HEK293 (cell line): ENCODE data around the gene QRICH1.

Experiments
- CTCF ChIA-PET: fragments of 350-600 bp; formaldehyde crosslinking; extraction: SDS; loops from one replicate; lab custom pipeline; 2021; ENCODE audit warnings: antibody characterized with exemption; lab: Yijun Ruan, JAX
- POLR2A ChIA-PET: fragments of 300-600 bp; formaldehyde crosslinking; extraction: SDS; loops from one replicate; lab custom pipeline; 2020; ENCODE audit warnings: antibody characterized with exemption, inconsistent platforms; lab: Yijun Ruan, JAX
- H3K27ac ChIP-seq: fragments of 200-500 bp; sonication (Bioruptor generic); 2 replicates; pipeline ENCODE4 v1.5.1; 2014; ENCODE audit warnings: low read depth, low read length, control low read depth, inconsistent platforms; ENCODE audit errors: extremely low read depth
- H3K36me3 ChIP-seq, 2 experiments: fragments of 200-500 bp in 1 of 2; sonication (Bioruptor generic) in 1 of 2; 1 replicate in 1 of 2; 2 replicates in 1 of 2; pipeline ENCODE4 v1.5.1; 2014 to 2017; ENCODE audit warnings: inconsistent platforms in 2 of 2, low read length in 2 of 2; ENCODE audit not compliant: control insufficient read depth in 2 of 2, insufficient read depth in 1 of 2
- H3K4me1 ChIP-seq: fragments of 200-500 bp; sonication (Bioruptor generic); 2 replicates; pipeline ENCODE4 v1.5.1; 2014; ENCODE audit warnings: mild to moderate bottlenecking, low read length, inconsistent platforms; ENCODE audit not compliant: control insufficient read depth, insufficient read depth
- H3K4me3 ChIP-seq: 2 replicates; pipeline ENCODE4 v1.5.1; 2011; ENCODE audit warnings: low read depth, mild to moderate bottlenecking, control low read depth, low read length, moderate library complexity
- H3K9me3 ChIP-seq: fragments of 200-500 bp; sonication (Bioruptor generic); 2 replicates; pipeline ENCODE4 v1.5.1; 2014; ENCODE audit warnings: low read depth, low read length, inconsistent platforms; ENCODE audit not compliant: control insufficient read depth, insufficient read depth
- ATF2 ChIP-seq: fragments of 450-650 bp; formaldehyde crosslinking; IDR thresholded peaks from 2 replicates; pipeline ENCODE4 v1.5.1; 2016; ENCODE audit warnings: missing biosample characterization, missing genetic modification characterization, low read depth
- GLIS2 ChIP-seq: fragments of 450-650 bp; formaldehyde crosslinking; IDR thresholded peaks from 2 replicates; pipeline ENCODE4 v1.5.1; 2016; ENCODE audit warnings: missing biosample characterization, missing genetic modification characterization
- TRIM28 ChIP-seq: IDR thresholded peaks from 2 replicates; pipeline ENCODE4 v1.6.1; 2011; ENCODE audit warnings: low read length, control low read depth, borderline replicate concordance
- ZBTB17 ChIP-seq: fragments of 450-650 bp; formaldehyde crosslinking; IDR thresholded peaks from 2 replicates; pipeline ENCODE4 v1.5.1; 2016; ENCODE audit warnings: missing biosample characterization, missing genetic modification characterization
- ZNF26 ChIP-seq: fragments of 450-650 bp; formaldehyde crosslinking; IDR thresholded peaks from 2 replicates; pipeline ENCODE4 v1.5.1; 2016; ENCODE audit warnings: missing biosample characterization, missing genetic modification characterization
- ZNF280C ChIP-seq: fragments of 450-650 bp; formaldehyde crosslinking; IDR thresholded peaks from 2 replicates; pipeline ENCODE4 v1.5.1; 2016; ENCODE audit warnings: missing biosample characterization, missing genetic modification characterization
- ZNF518A ChIP-seq: fragments of 450-650 bp; formaldehyde crosslinking; conservative IDR thresholded peaks from 2 replicates; pipeline ENCODE4 v1.5.1; 2016; ENCODE audit warnings: low read depth, missing biosample characterization, missing genetic modification characterization
- ZNF629 ChIP-seq: fragments of 450-650 bp; formaldehyde crosslinking; IDR thresholded peaks from 2 replicates; pipeline ENCODE4 v1.5.1; 2017; ENCODE audit warnings: missing biosample characterization, missing genetic modification characterization
- ZNF645 ChIP-seq: fragments of 450-650 bp; formaldehyde crosslinking; IDR thresholded peaks from 2 replicates; pipeline ENCODE4; 2016; ENCODE audit warnings: missing biosample characterization, missing genetic modification characterization
- ZNF830 ChIP-seq: fragments of 450-650 bp; IDR thresholded peaks from 2 replicates; pipeline ENCODE4 v1.5.0; 2018; ENCODE audit warnings: missing biosample characterization, missing genetic modification characterization, low read depth, mild to moderate bottlenecking, moderate library complexity

The QRICH1 gene

GRCh38 chr3:48993834-48994233 lies 100.0 kb downstream of the QRICH1 start:
- POLR2A ChIA-PET = interaction anchor here (5.6 kb wide), 1 partner anchor 13 kb away, joined by 34 read pairs; the partner anchor contains the start of gene WDR6
- H3K4me1 ChIP-seq = 0 out of 2 replicates have a peak, but pooled peaks cover under 1% of the 10 kb centered on the region
- no peak overlapping the region for H3K4me3 ChIP-seq
- H3K9me3 ChIP-seq = no peaks in the 10 kb centered on the region
- H3K27ac ChIP-seq = no peak overlapping the region
- CTCF ChIA-PET = interaction anchor here (1.0 kb wide), 1 partner anchor 13 kb away, joined by 4 read pairs; the partner anchor contains the start of gene WDR6
- TF ChIP-seq ZBTB17 (tag by site-specific recombination) (peak; percentile 83), ZNF280C (tag by site-specific recombination) (no peak), GLIS2 (tag by site-specific recombination) (no peak)
- peaks cover 0 to 22% of the 10 kb centered on the region in 2 experiments; a peak in 2 of 3 replicates for H3K36me3 ChIP-seq

GRCh38 chr3:48991851-48992545 lies 101.9 kb downstream of the QRICH1 start:
- H3K27ac ChIP-seq = no peak overlapping the region
- no peaks in the 10 kb centered on the region for H3K4me1 ChIP-seq
- peak overlapping the region; percentile 83 for H3K4me3 ChIP-seq
- peaks cover 0 to 19% of the 10 kb centered on the region in 2 experiments; a peak in 2 of 3 replicates for H3K36me3 ChIP-seq
- H3K9me3 ChIP-seq = no peaks in the 10 kb centered on the region
- ChIA-PET POLR2A (interaction anchor here (1.0 to 4.6 kb wide), 4 partner anchors 10 to 28 kb away, joined by 4 to 61 read pairs (median 4); partner anchors contain the start of genes DALRD3 and WDR6), CTCF (interaction anchor here (0.6 to 1.0 kb wide), 3 partner anchors 16 to 330 kb away, joined by 3 read pairs; partner anchors contain the start of gene NDUFAF3)
- TF ChIP-seq TRIM28 (no peak), ZNF629 (tag by site-specific recombination) (peak; percentile 41; the same call in 1 of the 2 replicates), ZNF26 (tag by site-specific recombination) (no peak), ZNF518A (tag by site-specific recombination) (no peak), ZNF830 (no peak), ATF2 (tag by site-specific recombination) (peak; percentile 23; the same call in 1 of the 2 replicates), ZNF645 (tag by site-specific recombination) (no peak)
